Measurements from ENCODE around the gene CTNNAL1.

The CTNNAL1 gene

DNA sequence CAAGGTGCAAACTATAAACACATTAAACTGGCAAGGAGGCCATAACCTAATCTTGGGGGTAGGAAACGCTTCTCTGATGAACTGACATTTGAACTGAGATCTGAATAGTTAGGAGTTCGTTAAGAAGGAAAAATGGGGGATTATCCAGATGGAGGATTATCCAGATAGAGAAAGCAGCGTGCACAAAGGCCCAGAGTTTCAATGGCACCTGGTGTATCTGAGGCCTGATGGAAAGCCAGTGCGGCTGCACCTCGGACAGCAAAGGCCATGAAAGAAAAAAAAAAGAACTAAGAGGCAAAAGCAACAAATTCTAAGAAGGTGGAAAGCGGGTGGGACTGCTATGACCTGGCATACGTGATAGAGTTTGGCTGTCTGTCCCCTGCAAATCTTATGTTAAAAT lies 13.0 kb upstream of the CTNNAL1 start:
- DNase-seq = no peak

DNA sequence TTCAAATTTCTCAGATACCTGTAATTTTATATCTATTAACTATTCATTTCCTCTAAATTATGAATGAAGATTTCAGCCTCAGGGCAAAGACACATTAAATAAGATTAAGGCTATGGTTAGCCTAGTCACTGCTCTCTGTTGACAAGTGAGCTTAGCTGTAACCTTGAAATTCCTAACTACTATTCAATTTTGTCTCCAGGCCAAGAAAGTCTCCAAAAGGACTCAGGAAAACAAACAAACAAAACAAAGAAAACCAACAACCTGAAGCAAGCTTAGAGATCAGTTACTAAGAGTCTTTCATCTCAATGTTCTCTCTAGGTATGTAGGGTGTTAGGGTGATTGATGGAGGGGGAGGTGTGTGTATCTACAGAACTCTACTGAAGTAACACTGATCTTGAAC lies 9.6 kb upstream of the CTNNAL1 start:
- no peak for DNase-seq

DNA sequence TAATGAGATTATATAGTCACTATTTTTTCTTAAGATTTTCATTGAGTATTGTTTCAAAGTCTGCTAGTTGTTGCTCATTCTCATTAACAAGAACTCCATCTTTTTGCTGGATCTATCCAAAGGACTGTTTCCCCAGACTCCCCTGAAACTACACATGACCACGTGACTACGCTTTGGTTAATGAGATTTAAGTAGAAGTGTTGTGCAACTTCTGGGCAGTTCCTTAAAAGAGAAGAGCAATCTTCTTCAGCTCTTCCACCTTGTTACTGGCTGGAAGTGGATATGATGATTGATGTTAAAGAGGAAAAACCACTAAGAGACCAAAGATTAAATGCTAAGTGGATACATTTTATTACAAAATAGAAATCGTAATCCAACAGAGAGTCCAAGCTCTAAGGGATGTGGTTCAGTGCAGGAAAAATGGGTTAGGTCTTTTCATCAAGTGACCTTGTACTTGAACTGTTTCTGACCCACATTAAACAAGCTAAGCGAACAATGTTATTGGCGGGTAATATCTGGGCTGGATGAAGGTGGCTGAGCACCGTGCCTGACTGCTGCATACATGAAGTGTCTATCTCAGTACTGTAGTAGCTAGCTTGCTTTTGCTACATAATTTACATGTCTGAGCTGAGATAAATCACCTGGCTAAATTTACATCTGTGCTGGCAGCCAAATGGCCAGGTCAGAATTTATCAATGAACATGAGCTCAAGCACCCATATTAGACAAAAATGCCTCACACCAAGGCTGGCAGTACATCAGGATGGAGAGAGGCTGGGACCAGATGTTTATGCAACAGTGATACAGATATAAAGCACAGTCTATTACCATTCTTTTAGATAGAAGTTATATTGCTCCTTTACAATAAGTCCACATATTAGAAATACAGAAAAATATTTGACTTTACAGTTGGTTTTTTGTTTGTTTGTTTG lies 7.5 kb upstream of the CTNNAL1 start:
- no peak for DNase-seq

DNA sequence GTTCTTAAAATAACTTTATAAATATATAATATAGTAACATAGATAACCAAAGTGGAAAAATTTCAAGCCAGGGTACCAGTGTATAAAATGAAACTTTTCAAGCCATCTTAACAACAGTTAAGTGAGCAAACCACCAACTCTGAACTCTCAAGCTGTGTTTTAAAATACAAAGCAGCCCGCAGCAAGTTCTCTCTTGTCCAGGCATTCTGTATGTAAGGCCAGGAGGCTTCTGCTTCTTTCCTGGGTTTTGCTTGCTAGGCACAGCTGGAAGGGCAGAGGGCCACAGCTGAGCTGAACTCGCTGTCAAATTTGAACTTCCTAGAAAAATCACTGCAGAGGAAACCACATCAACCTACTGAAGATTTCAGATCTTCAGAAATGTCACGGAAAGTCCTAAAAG lies 6.8 kb upstream of the CTNNAL1 start:
- DNase-seq = no peak

DNA sequence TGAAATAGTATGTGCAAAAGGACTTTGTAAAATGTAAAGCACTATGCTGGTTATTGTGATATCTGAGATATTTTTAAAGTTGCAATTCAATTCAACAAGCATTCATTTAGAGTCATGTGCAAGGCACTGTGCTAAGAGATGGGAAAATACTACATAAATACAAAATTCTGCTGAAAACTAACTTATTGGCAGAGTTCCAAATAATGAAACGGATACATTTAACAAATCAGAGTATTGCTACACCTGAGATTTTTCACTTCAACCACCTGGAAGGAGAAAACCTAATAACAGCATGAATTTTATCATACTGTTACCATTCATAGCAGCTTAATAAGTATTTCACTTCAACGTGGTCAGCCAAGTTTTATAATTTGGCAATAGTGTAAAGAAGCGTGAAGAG lies 6.1 kb upstream of the CTNNAL1 start:
- DNase-seq = no peak

DNA sequence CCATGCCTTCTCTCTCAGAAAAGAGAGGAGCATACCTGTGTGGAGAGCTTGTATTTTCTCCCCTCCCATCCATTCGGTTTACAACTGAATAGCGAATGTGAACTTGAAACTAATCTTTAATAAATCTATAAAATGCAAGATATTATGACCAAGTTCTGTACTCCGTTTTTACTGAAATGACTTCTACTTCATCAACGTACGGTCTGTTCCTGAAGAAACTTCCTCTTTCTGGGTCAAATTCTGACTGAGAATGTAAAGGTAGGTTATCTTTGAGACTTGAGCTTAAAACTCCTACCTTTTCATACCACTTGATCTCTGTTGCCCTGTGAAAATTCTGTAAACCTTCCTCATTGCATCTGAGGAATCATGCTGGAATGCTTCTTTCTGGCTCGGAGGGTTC lies 4.2 kb upstream of the CTNNAL1 start:
- no peak for DNase-seq

DNA sequence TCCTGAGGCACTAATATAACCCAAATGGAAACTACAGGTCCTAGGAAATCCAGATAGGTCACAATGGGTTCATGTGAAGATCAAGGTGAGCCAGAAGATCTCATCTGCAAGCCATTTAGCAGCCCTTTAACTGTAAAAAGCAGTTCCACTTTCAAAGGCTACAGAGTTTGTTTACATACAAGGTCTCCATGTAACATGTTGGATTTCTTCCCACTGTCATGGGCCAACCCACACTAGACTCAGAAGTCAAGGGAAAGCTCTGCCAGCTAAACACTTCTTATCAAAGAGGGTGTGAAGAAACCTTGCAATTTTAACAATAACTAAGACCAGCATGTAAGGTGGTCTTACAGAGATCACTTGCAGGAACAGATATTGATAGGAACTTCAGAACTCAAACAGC lies 3.8 kb upstream of the CTNNAL1 start:
- no peak for DNase-seq

DNA sequence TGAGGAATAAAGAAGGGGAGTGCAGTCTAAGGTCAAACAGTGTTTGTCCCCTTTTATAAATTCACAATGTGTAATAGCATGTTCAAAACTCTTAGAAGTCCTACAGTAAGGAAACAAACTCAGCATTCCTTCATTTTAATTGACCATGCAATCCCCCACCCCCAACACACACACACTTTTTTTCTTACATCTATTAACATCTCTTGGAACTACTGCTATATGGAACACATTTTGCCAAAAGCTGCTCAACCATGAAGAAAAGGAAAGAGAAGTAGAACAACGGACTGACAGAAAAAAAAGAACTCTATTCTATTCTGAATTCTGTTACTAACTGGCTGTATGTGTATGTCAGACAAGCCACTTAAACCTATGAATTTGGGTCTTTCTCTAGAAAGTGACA lies 2.8 kb upstream of the CTNNAL1 start:
- DNase-seq = no peak

DNA sequence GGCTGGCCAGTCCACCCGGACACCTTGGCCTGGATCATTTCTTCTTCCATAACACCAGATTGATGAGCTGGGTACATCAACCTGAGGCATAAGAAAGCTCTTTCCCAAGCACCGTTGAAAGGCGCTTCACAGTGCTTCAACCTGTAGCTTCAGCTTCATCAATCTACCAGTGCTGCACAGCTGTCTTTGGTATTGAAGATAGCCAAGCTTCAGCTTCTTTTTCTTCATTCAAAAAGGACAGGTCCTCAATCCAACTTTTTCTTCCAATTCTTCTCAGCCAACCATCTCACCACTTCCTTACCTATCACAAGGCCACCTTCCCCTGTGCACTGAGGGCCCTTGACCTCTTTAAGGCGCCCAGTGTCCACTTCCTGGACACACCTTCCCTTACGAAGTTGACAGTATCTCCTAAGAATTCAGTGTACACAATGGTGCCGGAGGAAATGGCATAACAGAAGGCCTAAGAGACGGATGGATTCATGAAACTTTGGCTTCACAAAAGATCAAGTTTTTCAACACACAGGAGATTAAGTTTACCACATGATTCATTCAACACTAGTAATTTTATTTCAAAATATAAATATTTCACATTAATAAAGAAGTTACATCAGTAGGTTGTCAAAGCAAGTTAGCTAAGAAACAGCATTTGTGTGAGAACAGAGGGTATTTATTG lies 1.4 kb upstream of the CTNNAL1 start:
- no peak for DNase-seq

DNA sequence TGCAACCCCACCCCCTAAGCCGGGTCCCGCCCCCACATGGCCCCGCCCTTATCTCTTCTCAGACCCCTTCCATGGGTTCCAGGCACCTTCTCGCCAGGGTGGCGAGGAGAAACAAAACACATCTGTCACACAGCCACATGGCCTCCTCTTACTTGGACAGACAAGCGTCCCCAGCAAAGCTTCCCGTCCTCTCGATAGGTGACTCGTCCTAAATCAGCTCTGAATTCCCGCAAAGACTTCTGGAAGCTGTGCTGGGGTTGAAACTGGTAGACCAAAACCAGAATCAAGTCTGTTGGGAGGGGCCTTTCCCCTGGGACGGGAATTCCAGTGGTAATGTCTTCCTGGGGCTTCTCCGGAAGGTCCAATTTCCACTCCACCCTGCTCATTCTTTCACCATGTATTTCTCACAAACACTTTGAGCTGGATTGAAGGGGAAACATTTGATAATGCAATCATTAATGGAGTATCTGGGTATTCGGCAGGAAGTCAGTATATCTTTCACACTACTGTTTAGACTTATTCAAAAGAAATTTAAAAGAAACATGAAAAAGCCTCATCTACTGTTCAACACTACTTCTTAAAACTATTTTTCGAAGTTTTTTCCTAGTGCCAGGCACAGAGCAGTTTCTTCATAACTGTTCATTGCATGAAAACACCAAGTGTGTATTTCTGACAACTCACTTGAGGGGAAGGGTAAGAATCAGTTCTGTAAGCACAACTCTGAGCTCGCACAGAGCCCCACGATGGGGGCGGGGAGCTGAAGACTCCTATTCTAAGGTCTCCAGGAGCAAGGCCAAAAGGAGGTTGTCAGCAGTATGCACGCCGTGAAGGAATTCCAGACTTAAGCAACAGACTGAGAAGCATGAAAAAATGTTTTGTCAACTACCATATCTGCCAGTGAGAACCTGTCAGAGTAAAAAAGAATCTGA lies 644 bp upstream of the CTNNAL1 start:
- no peak for DNase-seq

DNA sequence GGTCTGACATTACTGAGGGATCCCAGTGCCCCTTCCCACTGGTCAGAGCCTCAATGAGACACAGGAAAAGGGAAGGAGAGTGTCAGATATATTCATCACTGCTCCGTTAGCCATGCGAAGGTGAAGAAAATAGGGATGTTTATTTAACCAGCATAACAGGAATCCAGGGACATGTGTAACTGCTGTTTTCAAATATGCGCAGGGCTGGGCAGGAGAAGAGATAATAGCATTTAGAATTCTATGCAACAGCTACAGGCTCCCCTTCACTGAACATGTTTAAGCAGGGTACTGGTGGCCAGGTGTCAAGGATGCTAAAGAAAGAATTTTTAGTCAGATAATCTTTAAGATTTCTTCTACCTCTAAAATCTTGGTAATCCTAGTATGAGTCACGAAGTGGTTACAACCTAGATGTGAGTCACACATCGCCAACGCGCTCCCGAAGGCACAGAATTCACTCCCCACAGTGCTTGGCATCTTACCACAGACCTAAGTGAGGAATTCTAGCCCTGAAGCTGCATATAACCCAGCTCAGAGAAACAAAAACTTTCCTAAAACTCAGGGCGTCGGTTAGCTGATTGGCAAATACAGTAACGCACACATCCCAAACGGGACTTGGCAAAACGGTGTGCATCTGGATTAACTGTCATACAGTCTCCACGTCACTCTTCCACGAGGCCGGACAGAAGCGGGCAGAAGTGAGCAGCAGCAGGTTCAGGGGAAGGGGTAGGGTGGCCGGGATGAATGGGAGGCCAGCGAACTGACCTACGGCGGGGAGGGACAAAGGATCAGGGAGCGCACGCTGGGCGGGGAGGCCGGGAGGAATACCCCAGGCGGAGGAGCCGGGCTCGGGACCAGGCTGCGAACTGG lies 1.1 kb downstream of the CTNNAL1 start:
- DNase-seq = peak; percentile 59

DNA sequence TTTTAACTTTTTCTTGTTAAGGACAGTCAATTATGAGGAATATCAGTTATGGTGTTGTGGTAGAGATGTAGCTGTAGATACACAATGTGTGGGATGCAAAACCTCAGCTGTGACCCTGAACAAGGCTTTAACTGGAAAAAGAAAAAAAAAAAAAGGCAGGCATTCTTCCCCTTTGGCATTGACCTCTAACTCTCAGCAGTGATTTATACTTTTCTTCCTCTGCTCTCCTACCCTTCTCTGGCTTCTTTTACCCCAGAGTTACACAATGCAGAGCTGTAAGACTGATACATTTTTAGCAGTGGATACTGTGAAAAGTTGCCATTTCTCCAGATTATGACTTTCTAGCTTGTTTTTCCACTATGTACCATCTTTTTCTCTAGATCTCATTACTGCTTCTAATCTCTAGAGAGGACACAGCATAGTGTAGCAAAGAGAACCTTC lies 2.0 kb downstream of the CTNNAL1 start:
- DNase-seq = no peak

DNA sequence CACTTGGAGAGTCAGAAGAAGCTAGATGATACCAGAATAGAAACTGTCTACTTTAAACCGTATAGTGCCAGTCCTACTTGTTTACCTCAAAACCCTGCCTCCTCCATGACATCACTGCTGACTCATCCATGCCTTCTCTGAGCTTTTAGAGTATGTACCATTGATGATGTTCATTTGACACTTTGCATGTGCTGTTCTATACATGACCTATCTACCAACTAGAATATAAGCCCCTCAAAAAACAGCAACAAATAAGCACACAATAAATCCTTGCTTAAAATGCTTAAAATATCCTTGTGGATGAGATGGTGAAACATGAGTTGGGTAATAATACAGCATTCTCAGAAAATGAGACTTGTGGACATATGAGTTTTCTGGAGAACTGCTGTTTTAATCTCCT lies 2.6 kb downstream of the CTNNAL1 start:
- DNase-seq = peak; percentile 62

DNA sequence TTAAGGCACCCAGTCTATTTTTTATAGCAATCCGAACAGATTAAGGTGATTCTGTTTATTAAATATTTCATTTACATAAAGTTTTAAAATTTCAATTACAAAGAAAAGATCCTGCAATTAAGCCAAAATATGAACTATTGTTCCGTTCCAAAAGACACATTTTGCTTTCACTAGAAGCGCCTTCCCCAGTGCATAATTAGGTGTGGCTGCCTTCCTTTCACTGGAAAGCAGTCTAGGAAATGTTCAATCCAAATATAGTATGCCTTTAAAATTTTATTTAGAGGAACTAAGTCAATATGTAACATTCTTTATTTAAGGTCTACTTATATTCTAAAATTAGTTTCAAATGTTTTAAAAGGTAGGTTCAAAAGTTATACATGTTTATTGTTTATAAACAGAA lies 7.6 kb downstream of the CTNNAL1 start:
- DNase-seq = no peak

DNA sequence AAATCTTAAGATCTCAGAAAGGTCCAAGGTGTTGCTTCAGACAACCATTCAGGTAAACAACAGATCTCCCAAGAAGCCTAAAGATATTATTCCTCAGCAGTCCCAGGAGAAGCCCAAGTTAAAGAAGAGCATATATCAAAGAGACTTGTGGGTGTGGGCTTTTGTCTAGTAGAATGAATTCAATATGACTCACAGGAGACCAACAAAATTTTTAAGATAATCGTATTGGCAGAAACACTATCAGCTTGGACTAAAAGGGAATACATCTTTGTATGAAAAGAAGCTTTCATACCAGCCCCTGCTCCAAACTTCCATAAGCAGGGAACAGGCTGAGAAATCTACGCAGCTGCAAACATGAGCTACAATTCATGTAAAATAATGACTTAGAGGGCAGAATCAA lies 10.2 kb downstream of the CTNNAL1 start:
- DNase-seq = no peak

DNA sequence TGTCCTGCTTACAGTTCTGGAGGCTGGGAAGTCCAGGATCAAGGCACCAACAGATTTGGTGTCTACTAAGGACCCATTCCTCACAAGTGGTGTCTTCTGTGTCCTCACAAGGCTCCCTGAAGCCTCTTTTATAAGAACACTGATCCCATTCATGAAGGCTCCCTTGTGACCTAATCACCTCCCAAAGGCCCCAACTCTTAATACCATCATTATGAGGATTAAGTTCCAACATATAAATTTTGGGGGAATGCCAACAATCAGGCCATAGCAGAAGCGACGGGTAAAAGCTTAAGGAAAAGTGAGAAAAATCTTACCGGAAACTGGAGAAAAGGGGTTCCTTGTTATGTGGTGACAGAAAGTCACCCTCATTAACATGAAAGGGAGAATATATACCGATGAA lies 11.2 kb downstream of the CTNNAL1 start:
- no peak for DNase-seq

DNA sequence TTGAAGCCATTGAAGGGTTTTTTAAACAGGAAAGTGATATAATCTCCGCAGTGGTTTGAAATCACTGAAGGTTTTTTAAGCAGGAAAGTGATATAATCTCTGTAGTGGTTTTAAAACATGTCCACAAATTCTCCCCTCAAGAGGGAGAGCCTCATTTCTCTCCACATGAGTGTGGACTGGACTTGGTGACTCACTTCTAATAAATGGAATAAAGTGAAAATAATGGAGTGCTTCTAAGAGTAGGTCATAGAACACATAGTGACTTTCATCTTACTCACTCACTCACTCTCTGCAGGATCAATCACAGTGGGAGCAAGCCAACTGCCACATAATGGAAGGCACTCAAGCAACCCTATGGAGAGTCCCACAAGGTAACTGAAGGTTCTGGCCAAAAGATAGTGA lies 12.0 kb downstream of the CTNNAL1 start:
- DNase-seq = no peak

DNA sequence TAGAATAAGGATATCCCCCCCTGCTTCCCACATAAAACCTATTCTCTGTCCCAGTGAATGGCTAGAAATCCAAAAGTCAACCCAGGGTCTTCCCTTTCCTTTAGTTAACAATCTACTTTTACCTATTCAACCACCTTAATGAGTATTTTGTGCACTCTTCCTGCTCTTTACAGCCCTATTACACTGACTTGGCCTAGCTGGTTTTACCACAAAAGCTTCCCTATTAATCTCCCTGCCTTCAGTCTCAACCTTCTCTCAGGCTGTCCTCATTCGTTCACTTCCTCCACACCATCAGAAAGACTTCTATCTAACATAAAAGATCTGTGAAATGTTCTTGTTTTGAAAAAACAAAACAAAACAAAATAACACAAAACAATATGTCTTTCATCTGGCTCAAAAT lies 16.2 kb downstream of the CTNNAL1 start:
- no peak for DNase-seq

DNA sequence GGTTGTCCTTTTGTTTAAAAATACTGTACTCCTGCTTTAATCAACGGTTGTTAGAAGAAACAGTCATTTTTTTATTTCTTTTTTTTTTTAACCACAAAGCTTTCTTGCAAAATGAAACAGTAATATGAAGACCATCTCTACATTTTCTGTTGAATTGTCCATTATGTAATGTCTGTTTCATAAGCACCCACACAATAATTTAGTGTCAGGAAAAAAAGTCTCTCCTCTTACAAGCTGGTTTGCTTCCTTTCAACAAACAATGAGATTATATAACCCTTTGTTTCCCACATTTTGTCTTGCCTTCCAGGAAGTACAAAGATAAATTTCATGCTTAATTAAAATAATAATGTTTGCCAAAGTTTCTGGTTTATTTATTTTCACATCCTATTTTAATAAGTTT lies 16.7 kb downstream of the CTNNAL1 start:
- DNase-seq = no peak

DNA sequence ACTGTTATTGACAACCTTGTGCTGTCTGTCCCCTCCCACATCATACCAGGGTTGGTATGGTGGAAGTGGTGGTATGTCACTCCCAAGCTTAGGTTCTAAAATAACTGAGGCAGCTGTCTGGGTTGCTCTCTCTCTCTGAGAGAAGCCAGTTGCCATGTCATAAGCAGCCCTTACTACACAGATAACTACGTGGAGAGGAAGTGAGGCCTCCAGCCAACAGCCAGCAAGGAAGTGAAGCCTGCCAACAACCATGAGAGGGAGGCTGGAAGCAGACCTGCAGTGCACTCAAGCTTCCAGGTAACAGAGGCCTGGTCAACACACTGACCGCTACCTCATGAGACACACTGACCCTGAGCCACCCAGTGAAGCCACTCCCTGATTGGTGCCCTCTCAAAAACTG lies 18.6 kb downstream of the CTNNAL1 start:
- DNase-seq = no peak

DNA sequence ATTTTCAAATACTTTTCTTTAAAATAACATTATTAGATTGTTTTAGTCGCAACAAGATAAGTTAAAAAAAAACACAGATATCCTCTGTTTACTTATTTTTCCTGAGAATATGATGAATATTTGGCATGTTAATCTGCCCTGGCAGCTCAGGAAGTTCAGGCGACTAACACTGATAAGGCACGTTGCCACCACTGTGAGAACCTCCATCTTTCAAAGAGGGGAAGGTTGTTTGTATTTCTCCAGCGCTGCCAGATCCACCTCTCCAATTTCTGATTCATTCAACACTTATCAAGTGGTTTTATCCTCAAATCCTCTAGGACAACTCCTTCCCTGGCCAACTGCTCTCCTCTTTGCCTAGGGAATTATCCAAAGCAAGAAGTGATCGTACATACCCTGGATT lies 21.8 kb downstream of the CTNNAL1 start:
- DNase-seq = no peak

DNA sequence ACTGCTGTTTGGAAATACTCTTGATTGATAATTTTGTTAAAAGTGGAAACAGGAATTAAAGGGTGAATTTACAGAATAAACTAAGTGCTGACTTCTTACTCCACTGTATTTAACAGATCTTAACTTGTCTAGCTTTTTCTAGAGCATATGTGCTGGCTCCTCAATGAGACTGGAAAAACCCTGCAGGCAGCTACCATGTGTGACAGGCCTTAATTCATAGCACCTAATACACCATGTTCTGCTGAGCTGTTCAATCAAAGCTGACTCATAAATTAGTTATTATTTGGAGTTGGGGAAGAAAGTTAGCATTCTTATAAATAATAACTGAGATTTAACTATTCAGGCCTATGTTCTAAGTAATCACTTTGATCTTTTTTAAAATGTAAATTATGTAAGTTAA lies 29.4 kb downstream of the CTNNAL1 start:
- DNase-seq = no peak
